Measurements from ENCODE around the gene NCKIPSD.

NCKIPSD gene

DNA sequence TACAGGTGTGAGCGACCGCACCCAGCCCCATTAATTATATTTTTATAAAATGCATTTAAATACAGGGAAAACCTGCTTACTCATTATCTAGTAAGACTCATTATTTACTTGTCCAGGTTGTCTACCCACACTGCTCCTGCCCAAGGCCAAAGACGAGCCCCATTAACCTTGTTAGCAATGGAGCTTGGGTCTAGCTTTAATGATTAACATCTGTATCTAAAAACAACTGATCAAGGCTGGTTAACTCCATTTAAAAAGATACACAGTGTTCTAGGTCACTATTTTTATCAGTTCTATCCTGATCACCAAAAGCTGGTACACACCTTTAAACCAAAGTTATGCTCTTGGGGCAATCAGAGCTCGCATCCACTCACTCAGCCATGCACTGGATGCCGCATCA is 10.4 kb upstream of the NCKIPSD start:
- no peak for DNase-seq

- no peak for DNase-seq
Observed at GRCh38 chr3:48695393-48695753, 9.7 kb upstream of the NCKIPSD start.

DNA sequence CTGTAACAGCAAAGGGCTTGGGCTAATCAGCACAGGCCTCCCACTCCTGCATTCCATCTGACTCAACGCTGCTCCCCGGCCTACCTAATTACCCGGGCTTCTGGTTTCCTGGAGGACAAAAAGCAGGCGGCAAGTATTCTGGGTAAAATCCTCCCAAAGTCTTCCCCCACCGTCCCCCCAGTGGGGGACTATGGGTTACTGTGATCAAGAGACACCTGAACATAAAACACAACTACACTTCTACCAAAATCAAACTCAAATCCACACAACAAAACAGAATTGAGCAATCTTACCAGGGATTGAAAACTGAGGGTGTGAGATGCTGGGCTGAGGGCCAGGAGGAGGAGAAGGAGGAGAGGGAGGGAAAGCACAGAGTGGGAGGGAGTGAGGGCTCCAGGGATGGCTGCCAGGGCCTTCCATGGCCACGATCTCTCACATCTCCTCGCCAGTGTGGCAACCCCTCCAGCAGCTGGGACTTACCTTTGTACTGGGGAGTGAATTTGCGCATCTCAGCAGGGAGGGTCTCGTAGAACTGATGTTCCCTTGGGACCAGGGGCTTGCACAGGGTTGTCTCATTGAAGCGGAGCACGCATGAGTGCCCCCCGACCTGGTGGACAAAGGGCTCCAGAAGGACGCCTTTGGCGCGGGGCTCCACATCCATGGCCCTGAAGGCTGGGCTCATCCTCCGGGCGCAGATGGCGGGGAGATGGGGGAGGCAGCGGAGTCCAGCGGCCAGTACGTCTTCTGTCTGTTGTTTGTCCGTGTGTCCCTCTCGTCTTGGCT is 9.1 kb upstream of the NCKIPSD start:
- DNase-seq = no peak

- no peak for DNase-seq
Observed at GRCh38 chr3:48693826-48694225, 8.1 kb upstream of the NCKIPSD start.

DNA sequence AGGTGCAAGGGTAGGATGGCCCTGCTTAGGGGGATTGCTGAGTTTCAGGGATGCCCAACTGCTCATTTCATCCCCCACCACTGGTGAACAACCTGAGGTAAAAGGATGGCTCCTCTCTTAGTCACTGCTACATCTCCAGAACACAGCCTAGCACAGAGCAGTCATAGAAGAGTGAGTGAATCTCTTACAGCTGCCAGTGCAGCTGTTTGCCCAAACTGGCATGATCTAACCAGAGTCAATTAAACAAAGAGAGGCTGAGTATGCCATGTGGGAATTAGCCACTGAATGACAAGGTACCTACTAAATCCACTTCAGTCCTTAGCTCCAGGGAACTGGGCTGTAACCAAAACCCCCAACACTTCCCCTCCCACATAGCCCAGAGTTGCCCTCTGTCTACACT is 6.8 kb upstream of the NCKIPSD start:
- no peak for DNase-seq

DNA sequence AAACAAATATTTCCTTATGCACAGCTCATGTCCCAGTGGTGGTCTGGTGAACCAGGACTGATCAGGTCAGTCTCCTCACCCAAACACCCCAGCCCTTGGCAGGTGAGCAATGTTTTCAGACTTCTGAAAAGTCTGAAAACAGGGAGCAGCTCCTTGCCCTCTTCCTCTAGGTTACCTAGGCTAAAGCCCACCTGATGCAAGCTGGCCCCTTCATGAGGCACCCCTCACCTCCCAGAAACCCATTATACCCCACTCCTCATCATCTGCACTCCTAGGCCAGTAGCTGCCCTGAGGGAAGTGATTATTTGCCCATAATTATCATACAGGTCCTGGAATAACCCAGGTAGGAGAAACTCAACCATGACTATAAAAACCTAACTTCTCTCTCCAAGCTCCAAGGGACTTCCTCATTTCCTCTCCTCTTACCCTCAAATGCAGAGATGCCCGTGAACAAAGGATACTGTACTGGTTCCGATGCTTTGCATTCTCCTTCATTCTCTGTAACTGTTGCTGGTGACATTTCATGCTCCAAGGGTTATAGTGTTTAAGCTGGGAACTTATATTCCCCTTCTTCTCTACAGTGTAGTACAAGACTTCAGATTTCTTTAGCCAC is 5.2 kb upstream of the NCKIPSD start:
- no peak for DNase-seq

GRCh38 chr3:48689384-48689783 is 3.7 kb upstream of the NCKIPSD start:
- no peak for DNase-seq

- no peak for DNase-seq
Observed at GRCh38 chr3:48688737-48689075, 3.0 kb upstream of the NCKIPSD start.

GRCh38 chr3:48688032-48688736 is 2.5 kb upstream of the NCKIPSD start:
- no peak for DNase-seq

DNA sequence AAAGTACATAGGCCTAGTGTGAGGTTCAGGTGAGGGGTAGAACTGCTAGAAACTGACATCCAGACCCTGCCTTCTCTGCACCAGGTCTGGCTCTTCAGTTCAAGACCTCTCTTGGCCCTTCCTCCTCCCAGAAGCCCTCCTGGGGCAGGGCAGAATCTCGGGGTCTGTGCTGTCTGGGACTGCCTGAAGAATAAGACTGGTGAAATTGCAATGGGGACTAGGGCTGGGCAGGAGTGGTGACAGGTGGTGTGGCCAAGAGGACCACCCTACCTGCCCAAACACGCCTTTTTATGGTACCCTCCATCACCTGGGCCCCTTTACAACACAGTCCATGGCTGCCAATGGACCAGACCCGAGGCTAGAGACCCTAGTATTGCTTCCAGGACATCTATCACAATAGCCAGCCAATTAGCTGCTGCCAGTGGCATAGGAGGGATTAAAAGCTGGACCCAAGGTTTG is 1.5 kb upstream of the NCKIPSD start:
- DNase-seq = no peak

GRCh38 chr3:48686538-48687219 is 964 bp upstream of the NCKIPSD start:
- no peak for DNase-seq

DNA sequence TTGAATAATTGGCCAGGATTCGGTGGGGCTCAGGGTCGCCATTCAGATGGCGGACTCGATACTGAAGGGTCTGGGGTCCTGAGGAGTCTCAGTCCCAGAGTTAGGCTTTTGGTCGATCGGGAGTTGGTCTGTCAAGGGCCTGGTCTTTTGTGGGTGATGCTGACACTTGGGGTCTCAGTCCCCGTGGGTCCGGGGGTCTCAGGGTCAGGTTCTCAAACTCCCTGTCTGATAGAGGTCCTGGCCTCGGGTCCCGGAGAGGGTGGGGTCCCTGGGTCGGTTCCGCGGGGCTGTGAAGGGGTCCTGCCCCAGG is 467 bp downstream of the NCKIPSD start:
- DNase-seq = no peak

DNA sequence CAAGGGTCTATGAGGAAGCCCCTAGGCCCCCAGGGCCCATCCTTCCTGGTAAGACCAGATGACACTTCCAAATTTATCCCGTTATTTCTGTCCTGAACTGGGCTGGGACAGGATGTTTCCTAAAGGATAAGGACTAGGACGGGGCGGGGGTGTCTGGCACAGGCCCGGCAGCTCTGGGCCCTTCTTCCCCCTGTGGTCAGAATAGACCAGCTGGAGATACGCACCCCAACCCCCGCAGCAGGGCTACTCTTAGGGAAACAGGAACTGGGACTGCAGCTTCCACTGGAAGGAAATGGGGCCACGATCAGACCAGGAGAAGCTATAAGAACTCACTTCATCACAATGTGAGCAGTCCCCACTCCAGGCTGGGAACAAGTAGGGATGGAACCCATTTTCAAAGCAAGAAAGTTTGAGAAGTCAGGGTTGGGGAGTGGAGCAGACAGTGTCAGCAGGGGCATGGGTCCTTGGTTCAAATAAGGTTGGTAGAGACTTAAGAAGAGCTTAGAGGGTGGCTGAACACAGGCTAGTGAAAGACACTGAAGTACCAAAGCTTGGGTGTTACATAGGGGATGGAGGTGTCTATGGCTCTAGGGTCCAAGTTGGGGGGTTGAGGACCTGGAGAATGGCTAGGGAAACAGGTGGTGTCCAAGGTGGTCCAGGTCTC is 1.1 kb downstream of the NCKIPSD start:
- DNase-seq = no peak

- no peak for DNase-seq
Observed at GRCh38 chr3:48684054-48684349, 1.7 kb downstream of the NCKIPSD start.

DNA sequence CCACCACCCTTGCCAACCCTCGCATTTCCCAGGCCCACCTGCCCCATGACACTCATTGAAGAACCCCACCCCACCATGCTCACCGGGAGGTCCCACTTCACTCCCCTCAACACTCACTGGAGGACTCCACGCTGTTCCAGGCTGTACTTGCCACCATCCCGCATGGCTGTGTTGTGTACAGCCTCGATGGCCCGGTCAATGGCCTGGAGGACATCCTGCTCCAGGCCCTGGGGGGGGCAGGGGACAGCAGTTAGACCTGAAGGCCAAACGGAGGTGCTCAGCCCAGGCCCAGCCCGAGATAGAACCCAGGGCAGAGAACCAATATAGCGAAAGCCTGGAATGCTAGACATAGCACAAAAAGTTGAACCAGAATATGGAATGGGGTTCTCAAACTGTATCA is 2.9 kb downstream of the NCKIPSD start:
- no peak for DNase-seq

DNA sequence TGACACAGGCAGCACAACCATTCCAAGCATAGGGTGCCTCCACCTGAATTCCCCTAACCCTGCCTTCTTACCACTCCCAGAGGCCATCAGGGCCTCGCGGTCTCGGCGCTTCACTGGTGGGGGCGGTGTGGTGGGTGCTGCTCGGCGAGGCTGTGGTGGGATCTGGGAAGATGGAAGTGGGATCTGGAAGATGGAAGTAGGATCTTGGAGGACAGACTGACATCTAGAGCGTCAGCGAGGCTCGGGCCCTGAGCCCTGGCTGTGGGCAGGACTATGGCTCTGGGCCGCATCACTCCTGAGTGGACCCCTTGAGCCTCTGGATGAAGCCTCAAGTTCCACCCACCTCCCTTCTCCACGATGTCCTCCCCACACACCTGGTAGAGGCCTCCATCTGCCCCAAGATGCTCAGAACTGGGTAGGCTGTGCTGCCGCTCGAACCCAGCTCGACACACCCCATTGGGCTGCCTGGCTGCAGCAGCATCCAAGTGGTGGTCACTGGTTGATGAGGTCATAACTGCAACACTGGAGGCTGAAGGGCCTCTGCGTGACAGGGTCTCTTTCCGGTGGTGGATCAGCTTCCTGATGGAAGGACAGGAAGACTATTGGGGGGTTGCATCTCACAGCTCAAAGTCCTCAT is 3.6 kb downstream of the NCKIPSD start:
- DNase-seq = no peak

DNA sequence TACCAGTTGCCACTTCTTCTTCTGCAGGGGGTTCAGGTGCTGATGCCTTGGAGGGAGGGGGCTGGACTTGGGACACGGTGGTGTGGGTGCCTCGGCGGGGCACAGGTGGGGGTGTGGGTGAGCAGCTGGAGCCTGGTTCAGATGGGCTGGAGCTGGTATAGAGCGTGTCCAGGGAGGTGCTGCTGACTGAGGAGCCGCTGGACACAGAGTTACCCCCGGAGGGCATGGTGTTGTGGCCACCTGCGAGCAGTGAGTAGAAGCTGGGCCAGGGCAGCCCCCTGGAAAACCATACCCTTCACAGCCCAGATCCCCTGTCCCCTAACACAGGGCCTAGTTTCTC is 4.2 kb downstream of the NCKIPSD start:
- DNase-seq = no peak

DNA sequence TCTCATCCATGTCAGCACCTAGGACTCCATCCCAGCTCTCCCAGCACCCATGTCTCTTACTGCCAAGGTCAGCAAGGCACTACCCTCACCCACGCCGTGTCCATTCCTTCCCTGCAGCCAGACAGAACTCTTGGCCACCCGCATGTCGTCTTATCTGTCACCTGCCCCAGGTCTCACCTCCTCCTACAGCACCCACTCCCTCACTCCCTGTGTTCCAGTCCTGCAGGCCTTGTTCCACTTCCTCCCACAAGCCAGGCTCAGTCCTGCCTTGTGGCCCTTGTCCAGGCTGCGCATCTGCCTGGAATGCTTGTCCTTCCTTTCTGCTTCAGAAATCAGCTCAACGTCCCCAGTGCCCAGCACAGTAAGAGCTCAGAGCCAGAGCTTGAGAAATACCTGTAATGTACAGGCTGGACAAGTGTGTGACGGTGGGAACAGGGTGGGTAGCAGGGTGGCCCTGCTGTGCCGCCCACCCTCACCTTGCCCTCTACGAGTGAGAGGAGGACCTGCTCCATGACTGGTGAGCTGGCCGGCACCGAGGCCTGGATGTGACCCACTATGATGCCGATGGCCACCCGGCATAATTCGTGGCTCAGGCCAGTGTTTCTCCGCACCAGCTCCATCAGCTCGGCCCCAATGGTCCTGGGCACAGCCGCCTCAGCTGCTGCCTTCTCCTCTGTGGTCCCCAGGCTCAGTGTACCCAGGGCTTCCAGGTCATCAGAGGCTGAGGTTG is 4.7 kb downstream of the NCKIPSD start:
- DNase-seq = no peak

DNA sequence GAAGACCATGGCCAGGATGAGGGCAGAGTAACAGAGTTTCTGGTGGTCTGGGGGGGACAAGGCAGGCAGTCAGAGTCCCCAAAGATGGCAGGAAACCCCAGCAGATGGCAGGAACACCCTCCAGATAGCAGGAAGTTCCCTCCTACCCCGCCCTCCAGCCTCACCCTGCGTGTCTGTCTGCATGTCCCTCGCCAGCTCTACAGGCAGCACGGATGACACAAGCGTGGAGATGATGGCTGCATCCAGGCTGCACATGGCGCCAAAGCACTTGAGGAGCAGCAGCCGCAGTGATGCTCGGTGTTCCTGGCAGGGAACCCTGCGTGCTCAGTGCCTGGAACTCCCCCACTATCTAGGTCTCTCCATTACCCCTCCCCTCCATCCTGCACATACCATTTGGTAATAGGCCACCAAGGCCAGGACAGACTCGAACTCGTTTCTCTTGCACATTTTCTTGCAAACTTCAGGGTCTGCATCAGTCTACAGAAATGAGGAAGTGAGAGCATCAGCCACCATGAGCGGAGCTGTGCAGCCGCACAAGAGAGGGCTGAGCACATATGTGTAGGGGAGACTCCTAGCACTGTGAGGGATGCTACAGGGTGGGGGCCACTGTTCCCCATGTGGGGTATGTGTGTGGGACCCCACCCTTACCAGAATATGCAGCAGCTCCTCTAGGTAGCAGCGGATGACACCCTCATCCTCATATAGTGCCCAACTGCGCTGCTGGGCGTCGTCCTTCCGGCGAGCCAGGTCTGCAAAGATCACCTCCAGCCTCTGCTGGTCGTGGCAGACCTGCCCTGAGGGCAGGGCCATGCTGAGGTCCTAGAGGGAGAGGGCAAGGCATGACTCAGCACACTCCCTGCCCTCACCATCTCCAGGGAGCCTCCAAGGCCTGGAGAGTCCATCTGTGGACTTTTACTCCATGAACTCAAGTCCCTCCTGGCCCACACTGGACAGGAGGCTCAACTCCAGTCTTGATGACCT is 6.0 kb downstream of the NCKIPSD start:
- no peak for DNase-seq

DNA sequence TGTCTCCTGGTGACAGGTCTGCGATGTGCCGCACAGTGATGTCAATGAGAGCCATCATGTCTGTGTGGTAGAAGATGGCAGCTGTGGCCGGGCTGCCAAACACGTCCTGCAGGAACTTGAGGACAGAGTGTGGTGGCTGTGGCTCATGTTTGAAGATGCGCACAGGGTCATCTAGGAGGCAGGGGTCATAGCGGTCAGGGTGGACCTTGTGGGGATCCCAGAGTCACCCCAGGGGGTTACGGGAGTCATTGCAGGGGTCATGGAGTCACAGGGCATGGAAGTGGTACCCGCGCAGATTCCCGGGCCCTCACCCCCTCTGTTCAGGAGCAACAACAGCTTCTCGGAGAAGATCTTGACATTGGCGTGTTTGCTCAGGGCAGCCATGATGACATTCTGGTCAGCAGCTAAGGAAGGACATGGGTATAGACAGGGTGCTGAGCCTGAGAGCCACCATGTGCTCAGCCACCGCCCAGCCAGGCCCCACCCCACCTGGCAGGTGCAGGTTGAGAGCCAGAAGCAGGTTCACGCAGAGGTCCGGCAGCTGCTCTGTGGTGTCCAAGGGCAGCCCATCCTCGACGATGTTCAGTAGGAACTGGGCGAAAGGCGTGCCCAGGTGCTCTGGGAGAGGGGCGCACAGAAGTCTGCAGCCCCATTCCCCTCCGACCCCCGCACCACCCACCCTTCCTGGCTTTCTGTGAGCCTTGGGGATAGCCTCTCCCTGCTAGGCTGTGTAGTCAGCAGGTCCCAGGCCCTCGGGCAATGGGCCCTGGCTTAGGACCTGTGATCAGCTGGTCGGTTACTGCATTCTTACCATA is 6.9 kb downstream of the NCKIPSD start:
- no peak for DNase-seq
